ENCODE data around the gene NTRK2. TPM values are rescaled to one million over a fixed set of nuclear protein-coding genes. Genes with fewer than 3 reads are reported as not detected.

The NTRK2 gene
- polyA plus RNA-seq, 10 donors = 26.4 to 44.3 (median 30.1) TPM

GRCh38 chr9:84679571-84679970 is 10.0 kb downstream of the NTRK2 start:
- DNase-seq = no peak

- DNase-seq = no peak
These were observed 12.2 kb downstream of the NTRK2 start for GRCh38 chr9:84681516-84682285.

- DNase-seq = no peak
These were observed 16.5 kb downstream of the NTRK2 start for GRCh38 chr9:84686068-84686467.

GRCh38 chr9:84688956-84689355 is 19.4 kb downstream of the NTRK2 start:
- no peak for DNase-seq

- no peak for DNase-seq
These were observed 22.1 kb downstream of the NTRK2 start for GRCh38 chr9:84691634-84692033.

GRCh38 chr9:84694248-84694647 is 24.7 kb downstream of the NTRK2 start:
- no peak for DNase-seq

- no peak for DNase-seq
These were observed 27.5 kb downstream of the NTRK2 start for GRCh38 chr9:84697042-84697441.

GRCh38 chr9:84697509-84698114 is 28.1 kb downstream of the NTRK2 start:
- DNase-seq = peak; percentile 68 to 80 (median 73)

- DNase-seq = peak in 2 of 3 donors; percentile 30 to 47
These were observed 28.8 kb downstream of the NTRK2 start for GRCh38 chr9:84698323-84698722.

- DNase-seq = peak in 2 of 3 donors; percentile 23 to 30
These were observed 30.5 kb downstream of the NTRK2 start for GRCh38 chr9:84699984-84700383.

- DNase-seq = no peak
These were observed 32.3 kb downstream of the NTRK2 start for GRCh38 chr9:84701801-84702200.

- peak; percentile 41 to 78 (median 70) for DNase-seq
These were observed 32.9 kb downstream of the NTRK2 start for GRCh38 chr9:84702471-84702870.

GRCh38 chr9:84703793-84704192 is 34.3 kb downstream of the NTRK2 start:
- DNase-seq = no peak

GRCh38 chr9:84705128-84705527 is 35.6 kb downstream of the NTRK2 start:
- DNase-seq = no peak

GRCh38 chr9:84708400-84708799 is 38.9 kb downstream of the NTRK2 start:
- DNase-seq = no peak

GRCh38 chr9:84709056-84709455 is 39.5 kb downstream of the NTRK2 start:
- DNase-seq = no peak

GRCh38 chr9:84710701-84711397 is 41.3 kb downstream of the NTRK2 start:
- DNase-seq = no peak

GRCh38 chr9:84711398-84711777 is 41.9 kb downstream of the NTRK2 start:
- no peak for DNase-seq

- DNase-seq = peak in 1 of 3 donors; percentile 51
These were observed 42.4 kb downstream of the NTRK2 start for GRCh38 chr9:84711936-84712335.

GRCh38 chr9:84716217-84716616 is 46.7 kb downstream of the NTRK2 start:
- DNase-seq = no peak

- DNase-seq = peak; percentile 47 to 82 (median 62)
These were observed 48.9 kb downstream of the NTRK2 start for GRCh38 chr9:84718476-84718875.

- DNase-seq = no peak
These were observed 53.0 kb downstream of the NTRK2 start for GRCh38 chr9:84722388-84722989.
